K562 (cell line): ENCODE measurements around the gene PADI1. TPM values are rescaled to one million over a fixed set of nuclear protein-coding genes. Genes with fewer than 3 reads are reported as not detected.

Source experiments
- ATAC-seq: fragments of 200-7000 bp; cut with Tn5 transposase; 3 replicates; pipeline ENCODE4 v1.9.1; 2020; ENCODE audit warnings: moderate library complexity
- BruUV-seq: library from RNA; stranded (reverse); fragments of 400-500 nt; replicated peaks from 2 replicates; lab custom pipeline; 2021; lab: Mats Ljungman, UMichigan
- CTCF ChIA-PET: fragments of 300-600 bp; formaldehyde crosslinking; extraction: SDS; loops from one replicate; lab custom pipeline; 2021; ENCODE audit warnings: low intra/inter-chr PET ratio; lab: Yijun Ruan, JAX
- POLR2A ChIA-PET: fragments of 300-600, 350-650 bp; sonication (Branson Sonifier 250); formaldehyde crosslinking; extraction: SDS; loops from one replicate; lab custom pipeline; 2021; ENCODE audit warnings: antibody characterized with exemption, inconsistent platforms; lab: Yijun Ruan, JAX
- DNase-seq, 4 experiments: peaks; one replicate each; pipeline versions ENCODE4 v3.0.0 to v3.0.0-alpha.2; 2011 to 2018; ENCODE audit warnings: low spot score in 3 of 4, mixed read lengths in 3 of 4; ENCODE audit errors: extremely low read depth in 1 of 4
- FAIRE-seq: peaks from 2 replicates; lab custom pipeline; 2011; peaks lifted over from hg19 to GRCh38; lab: Jason Lieb, UNC
- H2AFZ ChIP-seq: 2 replicates; pipeline ENCODE4 v1.6.0; 2011; ENCODE audit warnings: low read depth, low read length, control low read depth, inconsistent platforms
- H3K27ac ChIP-seq: fragments of 200-600 bp; 3 replicates; pipeline ENCODE4 v1.8.0; 2011; ENCODE audit warnings: low read depth, mild to moderate bottlenecking, control low read depth, inconsistent platforms, low read length, moderate library complexity, mixed read lengths; ENCODE audit errors: extremely low read depth
- H3K27me3 ChIP-seq, 2 experiments: fragments of 300-600 bp in 1 of 2; 2 replicates in 1 of 2; 3 replicates in 1 of 2; pipeline versions ENCODE4 v1.6.0 to v1.8.0; 2011; ENCODE audit warnings: inconsistent platforms in 2 of 2, low read length in 2 of 2, mild to moderate bottlenecking in 1 of 2, mixed read lengths in 1 of 2, moderate library complexity in 1 of 2; ENCODE audit not compliant: control insufficient read depth in 2 of 2, insufficient read depth in 2 of 2
- H3K36me3 ChIP-seq: fragments of 300-600 bp; 3 replicates; pipeline ENCODE4 v1.8.0; 2011; ENCODE audit warnings: mild to moderate bottlenecking, low read length, inconsistent platforms; ENCODE audit not compliant: control insufficient read depth, insufficient read depth
- H3K4me1 ChIP-seq, 2 experiments: fragments of 200-600 bp in 1 of 2; replicated peaks in 1 of 2; 2 replicates in 1 of 2; 3 replicates in 1 of 2; pipeline versions ENCODE4 v1.5.1 to v1.8.0; 2011; ENCODE audit warnings: inconsistent platforms in 2 of 2, low read length in 2 of 2, mild to moderate bottlenecking in 1 of 2, mixed read lengths in 1 of 2, moderate library complexity in 1 of 2; ENCODE audit not compliant: control insufficient read depth in 2 of 2, insufficient read depth in 2 of 2
- H3K4me2 ChIP-seq: 2 replicates; pipeline ENCODE4 v1.6.1; 2011; ENCODE audit warnings: low read length, control low read depth, inconsistent platforms, mixed read lengths; ENCODE audit not compliant: insufficient read depth
- H3K4me3 ChIP-seq: fragments of 200-600 bp; sonication (generic), shearing (Covaris generic); 2 replicates; pipeline ENCODE4 v1.5.1; 2016; ENCODE audit warnings: control low read depth, inconsistent platforms
- H3K79me2 ChIP-seq: fragments of 200-600 bp; 3 replicates; pipeline ENCODE4 v1.8.0; 2011; ENCODE audit warnings: low read length, inconsistent platforms; ENCODE audit not compliant: control insufficient read depth, insufficient read depth
- H3K9ac ChIP-seq, 2 experiments: 2 replicates each; pipeline versions ENCODE4 v1.6.0 to v1.6.1; 2011; ENCODE audit warnings: low read depth in 2 of 2, low read length in 2 of 2, control low read depth in 1 of 2, inconsistent platforms in 1 of 2, mild to moderate bottlenecking in 1 of 2, mixed read lengths in 1 of 2; ENCODE audit not compliant: insufficient read depth in 1 of 2
- H3K9me1 ChIP-seq: one replicate; pipeline ENCODE4 v1.6.0; 2011; ENCODE audit warnings: inconsistent platforms, mild to moderate bottlenecking, low read length, moderate library complexity; ENCODE audit not compliant: control insufficient read depth, insufficient read depth
- H3K9me3 ChIP-seq: replicated peaks from 2 replicates; pipeline ENCODE4 v1.5.1; 2011; ENCODE audit warnings: low read depth, low read length, inconsistent platforms; ENCODE audit not compliant: control insufficient read depth, insufficient read depth
- H4K20me1 ChIP-seq: replicated peaks from 2 replicates; pipeline ENCODE4 v1.6.1; 2011; ENCODE audit warnings: low read length, inconsistent platforms, mixed read lengths; ENCODE audit not compliant: control insufficient read depth, insufficient read depth
- BCOR ChIP-seq: fragments of 450-650 bp; IDR thresholded peaks from 2 replicates; pipeline ENCODE4 v1.6.1; 2016
- ESRRB ChIP-seq: fragments of 250-450 bp; sonication (Bioruptor Pico); IDR thresholded peaks from 2 replicates; pipeline ENCODE4 v1.5.0; 2020; ENCODE audit warnings: mild to moderate bottlenecking, moderate library complexity, borderline replicate concordance
- HCFC1 ChIP-seq: IDR thresholded peaks from 2 replicates; pipeline ENCODE4 v1.6.1; 2012; ENCODE audit warnings: low read depth, low read length, improper control_type of control experiment
- HLTF ChIP-seq: fragments of 450-650 bp; IDR thresholded peaks from 2 replicates; pipeline ENCODE4 v1.6.1; 2016
- IRF9 ChIP-seq: fragments of 450-650 bp; IDR thresholded peaks from 2 replicates; pipeline ENCODE4 v1.6.1; 2016; ENCODE audit warnings: missing biosample characterization, missing genetic modification characterization
- MEIS2 ChIP-seq: fragments of 450-650 bp; IDR thresholded peaks from 2 replicates; pipeline ENCODE4 v1.6.1; 2014; ENCODE audit warnings: mild to moderate bottlenecking; ENCODE audit not compliant: partially characterized antibody
- RBM25 ChIP-seq: fragments of 200-400 bp; formaldehyde crosslinking; IDR thresholded peaks from 2 replicates; pipeline ENCODE4 v1.6.1; 2018; ENCODE audit warnings: low read length, low read depth, moderate library complexity; ENCODE audit not compliant: severe bottlenecking
- THRAP3 ChIP-seq: fragments of 450-650 bp; IDR thresholded peaks from 2 replicates; pipeline ENCODE4 v1.6.1; 2016; ENCODE audit warnings: mild to moderate bottlenecking, inconsistent platforms, borderline replicate concordance
- TRIM28 ChIP-seq: fragments of 450-650 bp; IDR thresholded peaks from 2 replicates; pipeline ENCODE4 v1.6.1; 2017
- XRCC3 ChIP-seq: fragments of 450-650 bp; IDR thresholded peaks from 2 replicates; pipeline ENCODE4 v1.6.1; 2017; ENCODE audit warnings: mild to moderate bottlenecking, moderate library complexity
- ZBTB1 ChIP-seq: sonication (generic); formaldehyde crosslinking; IDR thresholded peaks from 2 replicates; pipeline ENCODE4 v1.8.1; 2023; ENCODE audit warnings: missing genetic modification reagents, low read depth, mild to moderate bottlenecking, borderline replicate concordance
- ZBTB12 ChIP-seq: fragments of 250-450 bp; sonication (Bioruptor Pico); IDR thresholded peaks from 2 replicates; pipeline ENCODE4 v1.4.0; 2020
- ZFP36 ChIP-seq: fragments of 150-350 bp; IDR thresholded peaks from 2 replicates; pipeline ENCODE4 v1.6.1; 2018; ENCODE audit warnings: low read length, low read depth; ENCODE audit not compliant: partially characterized antibody
- WGBS: fragments of 100-300 bp; shearing (Covaris generic); methylation state at CpG from one replicate; pipeline ENCODE4 v1.1.6; 2016; ENCODE audit warnings: low coverage, mixed read lengths; ENCODE audit not compliant: insufficient coverage; ENCODE audit errors: missing lambda C conversion rate; 5-methylcytosine and 5-hydroxymethylcytosine counted together
- in situ Hi-C: fragments of 300-500 bp; cut with MboI; formaldehyde crosslinking; loops from 4 replicates; pipeline ENCODE4 v1.15.0; 2018; ENCODE audit warnings: inconsistent platforms, mixed read lengths
- intact Hi-C: fragments of 100-400 bp; cut with micrococcal nuclease; formaldehyde crosslinking; loops from 2 replicates; pipeline ENCODE4 v1.14.2; 2022
- polyA plus RNA-seq, 8 experiments: library from polyadenylated mRNA; depleted of rRNA in 4 of 8; stranded (reverse) in 5 of 8; unstranded in 3 of 8; fragments of >200 nt; fragmentation: Nextera tagmentation in 2 of 8; fragmentation: Illumina TruSeq in 1 of 8; extraction: Ambion mirVana in 2 of 8; extraction: Trizol in 1 of 8; gene quantifications; 2 replicates each; pipeline versions ENCODE4 v1.2.1 to v1.2.3, GENCODE V29; 2011 to 2014; ENCODE audit warnings: inconsistent platforms in 1 of 8, missing spikeins in 1 of 8
- total RNA-seq, 7 experiments: library from RNA; depleted of rRNA in 6 of 7; stranded (reverse); fragments of >200 nt in 6 of 7; fragmentation: Illumina TruSeq in 2 of 7; extraction: Trizol in 2 of 7; gene quantifications; 2 replicates each; pipeline versions ENCODE4 v1.2.1 to v1.2.3, GENCODE V29; 2011 to 2021; ENCODE audit warnings: low replicate concordance in 1 of 7

The PADI1 gene
- total and polyA plus RNA-seq, 9 of the 15 experiments (the other 6 are each of a cell fraction or from before 2014, with no cell fraction given), result not detected

GRCh38 chr1:17211377-17211776 is 6.4 kb downstream of the PADI1 start:
- no peak overlapping the region for H2AFZ ChIP-seq
- no peak for ATAC-seq
- no peak overlapping the region for H3K9ac ChIP-seq
- in situ Hi-C loops, result no loop called here
- POLR2A ChIA-PET, result no interaction called here
- peak; percentile 56 for TF ChIP-seq ZFP36
- no peak for TF ChIP-seq TRIM28
- TF ChIP-seq BCOR, result peak; percentile 67; the same call in 1 of the 2 replicates
- TF ChIP-seq RBM25, result peak; percentile 71
- TF ChIP-seq XRCC3, result no peak
- TF ChIP-seq, all 486 proteins: peak for 3
- CTCF ChIA-PET, result no interaction called here
- no TSS peak for BruUV-seq
- Histone ChIP-seq H3K79me2 (no peaks in the 10 kb centered on the region), H3K27ac (no peak overlapping the region), H3K4me2 (no peak overlapping the region), H3K4me3 (no peak overlapping the region), H4K20me1 (peaks cover 13% of the 10 kb centered on the region), H3K9me1 (no peaks in the 10 kb centered on the region), H3K9me3 (no peaks in the 10 kb centered on the region), H3K27me3 (peaks cover 28 to 75% of the 10 kb centered on the region in 2 experiments), H3K4me1 (peaks cover 0 to 7% of the 10 kb centered on the region in 2 experiments; a peak in 2 of 5 replicates), H3K36me3 (no peaks in the 10 kb centered on the region)
- WGBS, result 5% methylated on average over 5 of the region's 5 CpGs
- intact Hi-C loops, result no loop called here
- DNase-seq (no peak), FAIRE-seq (no peak)

GRCh38 chr1:17212009-17212408 is 7.1 kb downstream of the PADI1 start:
- no peak for ATAC-seq
- Histone ChIP-seq H3K79me2 (no peaks in the 10 kb centered on the region), H2AFZ (no peak overlapping the region), H4K20me1 (peaks cover 13% of the 10 kb centered on the region), H3K27ac (no peak overlapping the region), H3K4me2 (no peak overlapping the region), H3K9me1 (no peaks in the 10 kb centered on the region), H3K36me3 (no peaks in the 10 kb centered on the region), H3K9ac (0 out of 4 replicates have a peak overlapping the region, but pooled peaks of 1 of the 2 experiments have one; percentile 4), H3K9me3 (no peaks in the 10 kb centered on the region), H3K4me1 (peaks cover 0 to 7% of the 10 kb centered on the region in 2 experiments; a peak in 2 of 5 replicates), H3K27me3 (peaks cover 28 to 72% of the 10 kb centered on the region in 2 experiments), H3K4me3 (no peak overlapping the region)
- POLR2A ChIA-PET, result interaction anchor here (0.6 kb wide), 1 partner anchor 92 kb away, joined by 3 read pairs; no protein-coding TSS in a partner anchor
- FAIRE-seq, result no peak
- no peak for DNase-seq
- CTCF ChIA-PET, result no interaction called here
- in situ Hi-C loops (no loop called here), intact Hi-C loops (no loop called here)
- BruUV-seq, result no TSS peak
- WGBS, result 0% methylated on average over 10 of the region's 10 CpGs
- TF ChIP-seq ESRRB (CRISPR knock-in tag), result no peak
- no peak for TF ChIP-seq MEIS2
- TF ChIP-seq HCFC1, result no peak
- TF ChIP-seq ZBTB12, result no peak
- no peak for TF ChIP-seq IRF9 (tag)
- no peak for TF ChIP-seq THRAP3
- no peak for TF ChIP-seq HLTF
- TF ChIP-seq ZBTB1 (CRISPR knock-in tag), result no peak
